GM19328 (cell line): ENCODE results near the gene MTSS2.

Experiments used
- ATAC-seq: cut with Tn5 transposase; IDR thresholded peaks from one replicate; pipeline ENCODE4 v1.9.1; 2021; ENCODE audit warnings: mild to moderate bottlenecking, moderate library complexity; ENCODE audit not compliant: unreplicated experiment

The MTSS2 gene

DNA sequence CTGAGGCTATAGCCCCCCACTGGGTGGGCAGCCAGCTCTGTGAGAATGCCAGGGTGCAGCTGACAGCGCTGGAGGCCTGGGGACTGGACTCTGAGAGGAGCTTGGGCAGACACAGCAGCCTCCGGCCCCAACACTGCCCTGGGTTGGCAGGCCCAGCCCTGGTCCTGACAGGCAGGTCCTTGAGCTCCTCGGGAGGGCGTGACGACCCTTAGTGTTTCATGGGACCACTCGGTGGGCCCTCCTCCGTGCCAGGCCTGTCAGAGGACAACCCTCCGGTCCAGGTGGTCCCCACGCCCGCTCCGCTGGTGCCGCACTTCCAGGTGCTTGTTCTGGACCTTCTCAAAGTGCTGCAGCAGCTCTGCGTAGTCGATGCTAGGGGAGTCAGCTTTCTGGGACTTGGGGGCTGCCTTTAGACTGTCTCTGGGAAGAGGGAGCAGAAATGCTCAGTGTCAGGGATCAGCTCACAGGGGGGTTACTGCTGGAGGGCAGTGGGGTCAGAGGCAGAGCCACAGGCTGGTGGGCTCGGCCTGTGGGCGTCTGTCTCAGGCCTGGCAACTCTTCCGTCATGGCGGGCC is 1.9 kb upstream of the MTSS2 start:
- no peak for ATAC-seq

DNA sequence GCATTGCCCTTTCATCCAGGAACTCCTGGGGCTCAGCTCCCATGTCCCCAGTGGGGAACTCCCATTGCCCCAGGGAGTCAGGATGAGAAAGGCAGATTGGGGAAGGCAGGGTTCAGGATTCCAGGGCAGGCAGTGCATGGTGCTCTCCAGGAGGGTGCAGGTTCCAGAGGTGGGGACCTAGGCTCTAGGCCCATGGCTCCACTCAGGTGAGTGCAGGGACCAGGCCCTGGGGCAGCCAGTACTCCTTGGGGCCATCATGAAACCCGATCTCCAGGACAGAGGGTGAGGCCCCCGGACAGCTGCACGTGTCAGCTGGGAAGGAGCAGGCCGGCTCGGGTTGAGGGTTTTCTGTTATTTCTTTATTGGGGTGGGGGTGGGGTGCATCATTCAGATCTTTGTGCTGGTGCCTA is 1.3 kb upstream of the MTSS2 start:
- ATAC-seq, result no peak

DNA sequence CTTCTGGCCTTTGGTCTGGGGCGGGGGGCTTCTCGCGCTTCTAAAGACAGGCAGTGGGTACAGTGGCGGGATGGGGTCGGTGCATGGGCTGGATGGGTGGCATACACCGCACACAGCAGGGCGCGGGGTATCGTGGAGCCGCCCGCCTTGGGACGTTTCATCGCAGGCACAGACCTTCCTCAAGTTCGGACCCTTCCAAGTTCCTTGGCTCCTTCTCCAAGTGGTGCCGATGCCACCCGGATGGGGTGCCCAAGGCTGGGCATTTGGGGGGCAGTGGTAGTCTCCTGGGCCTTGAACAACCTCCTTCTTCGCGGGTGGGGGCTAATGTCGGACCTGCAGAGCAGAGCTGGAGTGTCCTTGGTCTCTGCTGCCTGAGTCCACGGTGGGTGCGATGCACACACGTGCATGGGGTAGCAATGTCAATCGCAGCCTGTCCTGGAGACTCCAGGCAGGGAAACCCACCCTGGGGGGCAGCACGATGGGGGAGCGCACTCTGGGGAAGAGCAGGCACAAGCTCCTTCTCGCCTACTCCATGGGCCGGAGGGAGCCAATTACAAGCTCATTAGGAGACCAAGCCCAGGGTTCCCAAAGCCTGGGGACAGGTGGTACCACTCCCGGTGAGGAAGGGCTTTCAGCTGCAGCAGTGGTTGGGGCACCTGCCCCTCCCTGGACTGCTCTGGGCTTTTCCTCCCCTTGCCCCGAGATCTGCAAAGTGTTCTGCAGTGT is 686 bp upstream of the MTSS2 start:
- ATAC-seq, result no peak

DNA sequence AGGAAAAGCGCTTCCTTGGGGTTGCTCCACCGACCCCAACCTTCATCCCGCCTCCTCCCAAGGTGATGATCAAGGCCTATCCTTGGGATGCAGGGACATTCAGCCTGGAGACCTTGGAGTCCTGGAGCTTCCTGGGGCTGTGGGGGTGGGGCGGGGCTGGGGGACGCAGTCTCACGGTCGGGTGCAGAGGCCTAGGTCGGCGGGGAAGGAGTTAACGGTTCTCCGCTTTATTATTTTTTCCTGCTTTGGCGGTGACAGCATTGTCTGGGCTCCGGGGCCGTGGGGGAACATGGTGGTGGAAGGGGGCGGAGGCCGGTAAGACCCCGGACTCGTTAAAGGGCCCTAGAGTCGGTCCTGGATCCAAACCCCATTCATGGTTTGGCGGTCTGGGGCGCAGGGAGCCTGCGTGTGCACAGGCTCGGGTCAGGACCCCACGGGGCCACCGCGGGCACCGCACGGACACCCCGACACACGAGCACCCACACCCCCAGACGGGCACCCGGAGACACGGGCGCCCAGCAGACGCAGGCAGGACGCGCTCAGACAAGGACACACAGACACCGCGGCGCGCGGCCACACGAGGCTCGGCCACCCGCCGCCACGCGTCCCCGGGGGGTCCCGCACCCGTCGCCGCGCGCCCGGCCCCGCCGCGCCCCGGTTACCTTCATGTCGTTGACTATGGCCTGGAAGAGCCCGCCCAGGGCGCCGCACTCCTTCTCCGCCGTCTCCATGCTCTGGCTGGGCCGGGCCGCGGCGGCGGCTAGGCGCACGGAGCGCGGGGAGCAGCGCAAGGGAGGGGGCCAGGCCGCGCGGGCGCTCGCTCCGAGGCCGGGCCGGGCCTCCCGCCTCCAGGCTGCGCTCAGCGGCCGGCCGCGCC is 554 bp downstream of the MTSS2 start:
- no peak for ATAC-seq

DNA sequence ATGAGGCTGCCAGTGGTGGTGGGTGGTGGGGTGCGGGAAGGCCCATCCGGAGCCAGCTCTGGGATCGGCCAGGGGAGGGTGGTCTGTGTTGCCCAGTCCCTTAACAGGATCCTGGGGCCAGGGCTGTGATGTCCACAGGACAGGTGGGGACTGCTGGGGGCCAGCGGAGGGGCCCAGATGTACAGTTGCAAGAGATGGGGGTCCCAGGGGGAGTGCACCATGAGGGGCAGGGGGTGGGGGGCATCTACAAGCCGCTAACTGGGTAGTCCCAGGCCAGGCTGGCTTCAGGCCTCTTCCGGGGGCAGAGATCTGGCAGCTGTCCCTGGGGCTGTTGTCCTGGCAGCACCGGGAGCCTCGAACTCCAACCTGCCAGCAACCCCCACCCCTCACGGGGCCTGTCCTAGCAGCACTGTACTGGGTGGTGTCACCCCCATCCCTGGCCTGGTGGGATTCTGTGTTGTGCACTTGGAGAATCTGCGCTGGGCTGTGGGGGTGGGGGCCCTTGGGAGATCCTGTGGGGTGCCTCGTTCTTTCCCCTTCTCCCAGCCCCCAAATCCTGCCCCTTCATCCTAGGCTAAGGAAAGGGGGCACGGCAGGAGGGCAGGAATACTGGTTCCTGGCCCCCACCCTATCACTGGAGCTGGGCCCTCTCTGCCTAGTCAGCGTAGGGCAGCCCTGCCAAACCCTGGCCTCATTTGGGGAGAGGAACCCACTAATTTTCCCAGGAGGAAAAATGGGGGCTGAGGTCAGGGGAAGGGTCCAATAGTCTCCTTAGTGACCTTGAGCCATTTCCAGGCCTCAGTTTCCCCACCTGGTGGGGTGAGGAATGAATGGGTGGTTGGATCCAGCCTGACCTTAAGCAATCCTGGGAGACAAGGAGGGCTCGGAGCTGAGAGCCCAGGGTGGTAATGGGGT is 1.4 kb downstream of the MTSS2 start:
- no peak for ATAC-seq

DNA sequence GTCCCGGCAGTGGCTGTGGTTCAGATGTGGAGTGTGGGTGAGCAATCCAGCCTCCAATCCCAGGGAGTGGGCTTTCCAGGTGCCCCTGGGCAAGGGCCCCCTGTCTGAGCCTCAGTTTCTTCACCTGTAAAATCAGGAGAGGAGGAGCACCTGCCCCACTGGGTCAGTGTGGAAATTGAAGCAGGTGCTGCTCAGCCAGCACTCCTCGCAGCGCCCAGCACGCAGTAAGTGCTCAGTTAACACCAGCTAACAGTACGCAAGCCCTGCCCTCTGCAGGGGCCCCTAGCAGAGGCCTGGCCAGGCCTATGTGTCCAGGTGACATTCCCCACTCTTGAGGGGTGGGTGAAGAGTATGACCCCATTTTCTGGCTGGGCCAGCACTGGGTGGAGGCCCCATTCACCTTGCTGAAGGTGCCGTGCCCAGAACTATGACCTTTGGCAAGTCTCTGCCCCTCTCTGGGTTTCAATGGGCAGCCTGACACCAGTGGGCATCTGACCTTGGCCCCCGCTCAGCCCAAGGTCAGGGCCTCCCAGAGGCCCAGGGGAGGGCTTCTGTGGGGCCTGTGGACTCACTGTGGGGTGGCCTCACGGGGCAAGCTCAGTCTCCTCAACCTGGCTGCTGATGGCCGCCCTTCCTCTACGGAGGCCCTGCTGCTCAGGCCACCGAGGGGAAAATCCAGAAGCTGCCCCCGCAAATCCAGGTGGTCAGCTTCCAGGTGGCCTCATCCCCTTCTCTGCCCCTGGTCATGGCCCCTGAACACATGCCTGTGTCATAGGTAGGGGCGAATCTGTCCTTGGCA is 2.5 kb downstream of the MTSS2 start:
- no peak for ATAC-seq

DNA sequence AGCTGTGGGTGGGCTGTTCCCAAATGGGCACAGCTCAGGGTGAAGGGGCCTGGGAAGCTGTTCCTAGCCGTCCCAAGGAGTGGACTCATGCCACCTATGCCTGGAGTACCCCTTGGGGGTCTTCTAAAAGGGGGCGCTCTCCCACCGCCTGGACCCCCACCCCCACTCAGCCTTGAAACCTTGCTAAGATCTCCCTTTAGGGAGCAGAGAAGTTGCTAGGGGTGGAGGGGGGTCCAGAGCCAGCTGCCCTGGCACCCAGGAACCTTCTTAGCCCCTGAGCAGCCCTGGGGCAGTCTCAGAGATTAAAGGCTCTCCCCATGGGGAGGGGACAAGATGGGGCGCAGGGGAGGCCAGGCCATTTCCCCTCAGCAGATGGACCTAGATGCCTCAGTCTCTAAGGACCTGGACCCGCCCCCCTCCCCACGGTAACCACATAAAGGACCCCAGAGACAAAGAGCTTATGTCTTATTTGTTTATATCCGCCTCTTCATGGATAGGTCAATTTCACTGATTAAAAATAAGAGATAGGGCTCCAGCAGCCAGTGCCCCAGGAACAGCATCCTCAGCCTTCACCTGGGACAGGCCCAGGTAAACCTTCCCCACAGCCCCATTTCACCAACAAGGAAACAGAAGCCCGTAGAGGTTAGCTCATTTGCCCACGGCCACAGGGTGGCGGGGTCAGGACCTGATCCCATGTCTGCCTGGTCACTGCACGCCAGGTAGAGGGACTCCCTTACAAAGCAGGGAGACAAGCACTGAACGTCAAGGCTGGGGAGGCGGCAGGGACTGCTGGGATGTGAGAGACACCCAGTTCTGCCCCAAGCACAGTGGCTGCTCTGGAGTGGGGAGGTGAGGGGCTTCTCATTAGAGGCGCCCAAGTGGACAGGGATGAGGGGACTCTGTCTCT is 3.4 kb downstream of the MTSS2 start:
- no peak for ATAC-seq

DNA sequence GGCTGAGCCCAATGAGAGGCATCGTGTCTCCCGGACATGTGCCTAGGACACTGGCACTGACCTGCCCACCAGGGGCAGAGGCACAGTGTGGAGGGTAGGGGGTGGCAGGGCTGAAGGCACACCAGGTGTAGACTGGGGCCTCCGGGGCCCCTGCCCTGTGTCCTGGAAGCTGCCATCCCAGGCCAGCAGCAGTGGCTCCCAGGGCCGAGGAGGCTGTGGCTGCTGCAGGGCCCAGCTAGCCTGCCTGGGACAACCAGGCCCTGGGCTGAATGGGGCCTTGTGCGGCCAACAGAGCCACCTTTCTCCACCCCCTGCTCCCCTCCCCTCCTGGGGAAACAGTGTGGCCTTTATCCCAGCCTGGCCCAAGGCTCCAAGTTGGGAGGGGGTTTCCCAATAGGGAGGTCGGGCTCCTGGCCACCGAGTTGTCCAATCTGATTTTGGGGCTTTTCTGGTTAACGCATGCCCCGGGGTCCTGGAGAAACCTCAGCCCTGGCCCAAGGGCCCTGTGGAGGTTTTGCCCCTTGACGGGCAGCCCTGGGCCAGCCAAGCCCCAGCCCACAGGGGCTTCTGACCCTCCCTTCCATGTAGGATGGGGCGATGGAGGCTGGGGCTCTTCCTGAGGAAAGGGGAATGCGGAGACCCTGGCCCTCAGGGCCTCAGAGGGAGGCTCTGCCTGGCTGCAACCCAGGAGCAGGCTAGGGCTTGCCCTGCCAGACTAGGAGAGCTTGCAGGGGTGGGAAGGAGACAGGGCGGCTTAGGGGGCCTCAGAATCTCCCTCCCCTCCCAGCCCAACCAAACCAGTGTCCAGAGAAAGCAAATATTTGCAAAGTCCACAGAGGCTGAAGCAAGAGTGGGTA is 4.2 kb downstream of the MTSS2 start:
- no peak for ATAC-seq

DNA sequence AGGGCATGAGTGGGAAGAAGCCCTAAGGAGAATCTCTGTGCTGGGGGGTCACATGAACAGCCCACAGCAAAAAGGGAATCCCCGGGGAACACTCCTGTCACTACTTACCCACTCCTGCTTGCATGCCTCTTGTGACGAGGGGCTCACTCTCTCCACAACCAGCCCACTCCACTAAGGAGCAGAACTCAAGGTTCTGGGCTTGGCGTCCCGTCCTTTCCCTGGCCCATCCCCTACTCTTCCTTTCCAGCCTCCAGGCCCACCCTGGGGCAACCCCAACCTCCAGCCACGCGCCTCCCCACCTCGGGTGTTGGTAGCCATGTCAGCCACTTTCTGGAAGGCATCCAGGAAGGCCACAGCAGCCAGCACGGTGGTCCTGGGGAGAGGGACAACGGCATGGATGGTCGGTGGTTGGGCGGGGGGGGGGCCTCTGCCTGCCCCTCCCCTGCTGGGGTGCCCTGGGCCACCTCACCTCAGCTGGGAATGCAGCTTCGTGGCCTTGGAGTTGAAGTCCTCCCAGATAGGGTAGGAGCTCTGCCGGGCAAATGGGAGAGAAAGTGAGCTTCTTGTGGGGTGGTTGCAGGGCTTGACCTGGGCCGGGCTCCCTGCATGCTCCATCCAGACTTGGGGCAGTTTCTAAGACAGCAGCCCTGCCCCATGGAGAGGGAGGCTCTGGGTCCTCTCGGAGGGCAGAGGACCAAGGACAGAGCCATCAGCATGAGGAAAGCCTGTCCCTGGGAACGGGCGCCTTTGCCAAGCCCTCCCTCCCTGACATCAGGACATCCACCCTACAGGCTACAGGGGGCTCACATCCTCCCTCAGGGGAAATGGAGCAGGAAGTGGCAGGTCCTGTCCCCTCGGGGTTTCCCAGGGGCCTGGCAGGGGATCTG is 5.1 kb downstream of the MTSS2 start:
- no peak for ATAC-seq

DNA sequence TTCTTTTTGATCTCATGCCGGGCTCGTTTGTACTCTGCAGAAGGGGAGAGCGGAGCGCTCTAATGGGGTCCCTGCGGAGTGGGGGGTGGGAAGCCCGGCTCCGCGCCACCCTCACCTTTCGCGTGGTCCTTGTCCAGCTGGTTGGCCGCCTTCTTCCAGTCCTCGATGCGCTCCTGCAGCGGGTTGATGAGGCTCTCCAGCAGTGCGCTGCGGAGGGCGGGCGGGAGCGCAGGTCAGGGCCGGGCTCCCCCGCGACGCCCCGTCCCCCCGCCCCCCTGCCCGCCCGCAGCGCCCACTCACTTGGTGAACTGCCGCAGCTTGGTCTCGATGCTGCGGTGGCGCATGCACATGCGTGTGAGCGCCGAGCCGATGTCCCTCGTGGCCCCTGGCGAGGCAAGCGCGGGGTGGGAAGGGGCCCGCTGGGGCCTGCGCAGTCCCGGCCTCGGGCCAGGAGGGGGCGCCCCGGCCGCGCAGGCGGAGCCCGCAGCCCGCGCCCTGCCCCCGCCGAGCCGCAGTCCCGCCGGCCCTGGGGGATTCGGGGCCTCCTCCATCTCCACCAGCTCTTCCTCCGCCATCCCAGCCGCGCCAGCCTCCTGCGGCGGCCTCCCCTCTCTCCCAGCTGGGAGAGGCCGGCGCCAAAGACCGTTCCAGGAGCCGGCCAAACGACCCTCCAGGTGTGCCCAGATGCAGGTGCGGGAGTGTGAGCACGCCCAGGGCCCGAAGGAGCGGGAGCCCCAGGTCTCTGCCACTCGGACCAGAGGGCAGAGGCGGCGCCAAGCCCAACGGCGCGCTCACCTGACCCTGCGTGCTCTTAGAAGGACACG is 6.0 kb downstream of the MTSS2 start:
- no peak for ATAC-seq

DNA sequence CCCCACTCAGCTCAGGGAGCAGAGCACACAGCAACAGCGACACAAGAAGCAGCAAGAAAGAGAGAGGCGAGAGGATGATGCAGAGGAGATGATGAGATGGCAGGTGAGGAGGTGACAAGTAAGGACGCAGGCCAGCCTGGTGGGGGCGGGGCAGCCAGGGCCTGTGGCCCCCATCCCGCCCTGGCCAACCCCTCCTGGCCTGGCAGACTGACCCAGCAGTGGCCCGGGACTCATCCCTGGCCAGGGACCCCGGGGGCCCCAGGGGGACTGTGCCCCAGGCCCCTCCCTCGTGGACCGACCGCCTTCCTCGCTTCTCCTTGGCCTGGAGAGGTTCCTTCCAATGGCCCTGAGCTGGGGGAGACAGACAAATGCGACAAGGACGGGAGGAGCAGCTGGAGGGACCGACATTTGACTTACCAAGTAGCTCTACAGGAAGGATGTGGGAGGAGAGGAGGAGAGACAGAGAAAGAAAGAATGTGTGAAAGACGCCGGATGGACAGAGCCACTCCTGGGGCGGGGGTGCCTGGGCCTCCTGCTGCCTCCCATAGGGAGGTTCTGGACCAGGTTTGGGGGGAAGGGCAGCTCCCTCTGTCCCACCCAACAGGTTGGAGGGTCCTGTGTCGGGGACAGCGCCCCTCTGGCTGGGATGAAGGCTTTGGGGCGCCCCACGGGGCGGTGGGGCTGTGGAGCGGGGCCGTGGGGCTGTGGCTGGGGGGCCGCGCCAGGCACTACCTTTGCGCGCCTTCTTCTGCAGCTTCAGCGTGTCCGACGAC is 6.8 kb downstream of the MTSS2 start:
- no peak for ATAC-seq

DNA sequence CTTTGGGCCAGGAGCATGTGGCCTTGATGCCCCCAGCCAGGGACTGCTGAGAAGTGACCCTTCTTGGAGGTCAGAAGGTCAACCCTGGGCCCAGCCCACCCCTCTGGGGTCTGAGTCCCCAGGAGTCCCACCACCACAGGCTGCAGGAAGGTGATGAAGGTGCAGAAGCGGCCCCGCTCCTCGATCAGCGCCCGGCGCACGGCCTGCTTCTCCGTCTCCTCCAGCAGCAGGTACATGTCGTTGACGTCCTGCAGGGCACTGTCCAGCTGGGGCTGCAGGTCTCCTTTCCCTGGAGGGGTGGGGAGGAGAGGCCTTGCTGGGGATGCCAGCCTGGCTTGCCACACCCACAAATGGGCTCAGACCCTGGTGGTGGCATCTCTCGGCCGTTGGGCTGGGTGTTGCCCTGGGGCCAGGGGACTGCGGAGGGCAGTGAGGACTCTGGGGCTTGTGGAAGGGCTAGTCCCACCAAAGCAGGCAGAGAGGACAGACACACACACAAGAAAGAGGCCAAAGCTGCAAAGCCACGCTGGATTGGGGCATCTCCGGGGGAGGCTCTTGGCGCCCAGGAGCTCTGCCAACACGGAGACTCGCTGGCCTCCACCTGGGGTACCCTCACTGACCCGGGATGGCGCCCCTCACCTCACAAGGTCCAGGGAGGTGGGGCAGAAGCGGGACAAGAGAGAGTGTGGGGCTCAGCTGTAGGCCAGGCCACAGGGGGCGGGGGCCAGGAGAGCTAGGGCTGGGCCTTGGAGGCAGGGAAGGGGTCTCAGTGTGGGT is 7.5 kb downstream of the MTSS2 start:
- no peak for ATAC-seq

DNA sequence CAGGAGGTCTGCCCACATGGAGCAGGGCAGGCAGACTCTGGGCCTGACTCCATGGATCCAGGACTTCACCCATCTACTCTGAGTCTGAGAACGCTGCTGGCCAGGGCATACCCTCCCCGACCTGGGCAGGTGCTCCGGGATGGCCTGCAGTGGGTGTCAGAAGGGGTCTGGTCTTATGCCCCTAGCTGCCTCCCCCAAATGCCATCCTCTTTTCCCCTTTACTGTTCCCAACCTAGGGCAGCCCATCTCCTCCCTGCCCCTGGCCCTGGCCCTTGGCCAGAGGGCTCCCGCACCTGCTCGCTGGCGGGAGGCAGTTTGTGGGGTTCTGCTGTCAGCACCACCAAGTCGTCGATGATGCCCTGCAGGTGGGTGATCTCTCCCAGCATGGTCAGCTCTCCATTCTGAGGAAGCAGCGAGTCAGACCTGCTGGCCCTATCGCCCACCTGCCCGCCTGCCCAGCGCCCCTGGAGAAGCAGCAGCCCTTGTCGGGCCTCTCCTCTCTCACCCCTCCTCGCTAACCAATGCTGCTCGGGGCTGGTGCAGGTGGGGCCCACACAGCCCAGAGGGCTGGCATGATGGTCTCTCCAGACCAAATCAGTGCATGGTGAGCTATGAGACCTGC is 8.2 kb downstream of the MTSS2 start:
- ATAC-seq, result no peak
